GM21381 (cell line): ENCODE data around the gene NUDT16.
A peak's percentile ranks its signal among the peaks of the same experiment; 100 is the strongest.

Experiments
- ATAC-seq: cut with Tn5 transposase; IDR thresholded peaks from one replicate; pipeline ENCODE4 v1.9.1; 2021; ENCODE audit warnings: mild to moderate bottlenecking, moderate library complexity; ENCODE audit not compliant: unreplicated experiment

The NUDT16 gene

GRCh38 chr3:131380821-131381444 lies 641 bp upstream of the NUDT16 start:
- ATAC-seq = peak; percentile 16

DNA sequence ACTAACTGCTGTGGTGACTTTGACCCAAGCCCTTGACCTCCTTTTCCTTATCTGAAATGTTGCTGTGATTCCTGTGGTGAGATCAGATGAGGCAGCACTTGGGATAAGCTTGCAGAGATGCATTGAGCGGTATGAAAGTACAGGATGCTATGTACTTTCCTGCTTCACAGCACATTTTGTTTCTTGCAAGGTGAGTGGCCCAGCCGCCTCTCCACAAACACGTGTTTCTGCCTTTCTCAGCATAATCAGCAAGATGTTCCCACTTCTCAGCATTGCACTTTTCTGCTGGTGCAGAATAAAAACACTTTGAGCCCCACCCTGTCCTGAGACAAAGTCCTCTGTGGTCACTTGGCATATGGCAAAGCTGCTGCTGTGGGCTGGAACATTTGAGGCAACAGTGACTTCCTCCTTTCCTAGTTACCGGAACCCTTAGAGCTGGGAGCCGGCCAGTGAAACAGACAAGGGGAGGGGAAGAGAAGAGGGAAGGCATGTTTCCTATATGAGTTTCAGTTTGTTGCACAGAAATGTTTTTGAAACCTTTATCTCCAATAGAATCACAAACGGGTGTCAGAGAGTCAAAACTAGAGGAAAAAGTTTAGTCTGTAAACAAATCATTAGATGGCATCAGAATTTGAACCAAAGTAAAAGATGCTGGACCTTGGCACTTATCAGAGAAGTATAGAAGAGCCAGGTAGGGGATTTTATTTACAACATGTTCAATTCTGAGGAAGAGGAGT lies 5.0 kb downstream of the NUDT16 start:
- no peak for ATAC-seq

DNA sequence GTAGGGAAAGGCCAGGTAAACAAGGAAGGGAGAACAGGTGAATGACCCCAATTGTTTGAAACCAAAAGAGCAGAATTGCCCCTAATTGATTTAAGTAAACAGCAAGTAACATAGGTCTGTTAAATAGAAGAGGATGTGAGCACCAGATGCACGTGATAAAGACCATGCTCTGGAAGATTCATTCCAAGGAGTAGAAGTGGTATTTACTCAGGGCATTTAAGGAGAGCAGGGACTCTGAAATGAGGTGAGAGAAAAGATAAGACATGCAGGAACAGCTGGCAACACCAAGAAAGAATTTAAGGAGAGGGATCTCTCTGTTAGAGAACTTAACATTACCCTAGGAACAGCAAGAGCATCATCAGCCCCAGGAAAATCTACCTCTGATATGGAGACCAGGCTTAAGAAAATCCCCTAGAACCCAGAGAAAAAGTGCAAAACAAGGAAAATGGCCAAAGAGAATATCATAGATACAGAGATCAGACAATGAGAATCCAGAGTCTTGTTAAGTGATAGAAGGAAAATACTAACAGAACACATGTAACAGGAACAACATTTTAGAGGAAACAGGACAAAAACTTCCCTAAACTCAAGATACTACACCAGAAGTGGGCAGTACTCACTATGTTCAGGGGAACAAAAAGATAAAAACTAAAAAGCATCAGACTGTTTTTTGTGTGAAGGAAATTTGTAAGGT lies 6.4 kb downstream of the NUDT16 start:
- ATAC-seq = no peak

DNA sequence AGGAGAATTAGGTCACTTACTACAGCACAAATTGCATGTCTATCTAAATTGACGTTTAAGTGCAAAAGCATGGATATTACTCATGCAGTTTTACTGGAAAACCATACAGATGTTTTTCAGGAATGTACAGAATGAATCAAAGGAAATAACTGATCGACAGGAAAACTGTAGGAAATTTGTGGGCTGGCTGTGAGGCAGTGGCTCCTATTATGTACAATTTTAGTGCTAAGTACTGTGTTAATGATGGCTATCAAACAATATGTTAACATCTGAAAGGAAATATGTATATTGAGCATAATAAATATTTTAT lies 6.9 kb downstream of the NUDT16 start:
- no peak for ATAC-seq

DNA sequence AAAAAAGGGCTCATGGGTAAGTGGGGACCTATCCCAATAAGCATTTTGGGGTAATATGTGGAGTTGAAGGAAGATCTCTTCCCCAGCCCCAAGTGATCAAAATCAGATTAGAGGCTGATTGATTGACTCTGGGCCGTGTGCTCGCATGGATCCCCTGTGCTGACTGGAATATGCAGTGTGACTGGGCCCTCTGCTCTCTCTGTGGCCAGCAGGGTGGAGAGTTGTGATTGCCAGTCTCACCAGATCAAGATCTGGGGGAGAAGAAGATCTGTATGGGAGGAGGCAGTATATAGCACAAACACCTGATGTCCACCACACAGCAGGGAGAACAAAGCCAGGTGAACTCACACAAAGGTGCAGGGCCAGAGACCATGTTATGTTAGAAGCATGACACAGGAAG lies 8.8 kb downstream of the NUDT16 start:
- ATAC-seq = no peak

DNA sequence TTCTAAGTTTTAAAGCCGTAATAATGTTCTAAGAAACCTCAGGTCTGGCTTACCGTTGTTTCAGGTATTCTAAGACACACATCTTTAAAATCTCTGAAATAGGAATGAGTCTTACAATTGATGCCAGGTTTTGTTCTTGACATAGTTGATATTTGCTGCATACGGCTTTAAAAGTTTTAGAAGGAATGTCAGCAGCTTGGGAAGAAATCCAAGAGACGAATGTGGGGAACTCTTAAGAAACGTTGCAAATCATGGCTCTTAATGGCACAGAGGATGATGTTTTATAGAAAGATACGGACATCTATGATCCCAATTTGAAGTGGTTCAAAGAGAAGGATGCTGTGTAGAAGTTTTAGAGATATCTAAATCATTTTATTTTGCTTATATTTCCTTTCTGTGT lies 11.5 kb downstream of the NUDT16 start:
- no peak for ATAC-seq

DNA sequence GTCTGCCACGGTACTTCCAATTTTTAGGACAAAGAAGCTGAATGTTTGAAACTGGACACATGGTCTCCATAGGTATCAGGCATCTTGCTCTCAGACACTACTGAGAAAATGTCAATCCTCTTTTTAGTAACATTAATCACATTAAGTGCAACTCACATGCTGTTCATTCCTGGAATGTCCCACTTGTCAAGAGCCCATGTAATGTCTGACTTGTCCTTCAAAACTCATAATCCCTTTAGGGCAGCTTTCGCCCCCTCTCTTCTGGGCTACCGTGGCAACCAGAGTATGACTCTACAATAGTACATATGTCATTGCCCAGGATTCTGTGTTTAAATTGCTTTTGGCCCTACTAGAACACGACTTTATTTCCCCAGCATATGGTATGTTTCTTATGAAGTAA lies 12.3 kb downstream of the NUDT16 start:
- no peak for ATAC-seq

GRCh38 chr3:131394400-131394799 lies 12.8 kb downstream of the NUDT16 start:
- ATAC-seq = no peak

GRCh38 chr3:131396170-131396569 lies 14.6 kb downstream of the NUDT16 start:
- ATAC-seq = no peak

DNA sequence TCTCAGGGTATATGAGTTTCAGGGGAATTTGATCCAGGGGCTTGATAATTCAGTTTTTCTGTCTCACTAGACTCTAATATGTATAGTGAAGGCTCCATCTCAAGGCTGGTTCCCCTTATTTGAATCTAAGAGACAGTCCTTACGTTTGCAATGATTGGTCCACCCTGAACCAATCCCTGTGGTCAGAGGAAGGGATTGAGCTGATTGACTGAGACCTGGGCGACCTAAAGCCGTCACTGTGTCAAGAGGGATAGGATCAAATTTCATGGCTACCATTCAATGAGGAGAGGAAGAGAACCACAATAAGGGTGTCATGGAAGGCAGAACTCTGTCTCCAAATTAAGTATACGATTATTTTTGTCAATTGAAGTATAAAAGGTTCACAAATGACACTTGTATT lies 16.3 kb downstream of the NUDT16 start:
- ATAC-seq = no peak

DNA sequence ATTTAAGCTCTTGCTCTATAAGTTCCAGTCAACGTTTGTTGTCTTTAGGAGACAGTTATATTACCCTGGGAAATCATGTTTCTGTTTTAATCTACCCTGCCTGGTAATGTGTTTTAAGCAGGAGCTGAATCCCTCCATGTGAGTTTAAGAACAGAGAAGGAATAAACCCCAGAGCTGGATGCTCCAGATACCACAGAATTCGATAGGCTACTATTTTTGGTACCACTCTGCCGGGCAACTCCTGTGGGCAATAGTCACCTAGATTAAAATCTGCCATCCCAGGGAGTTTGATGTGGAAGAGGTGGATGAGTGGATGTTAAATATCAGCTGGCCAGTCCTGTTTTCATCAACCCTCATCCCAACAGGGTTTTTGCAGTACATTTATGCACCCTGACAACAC lies 20.4 kb downstream of the NUDT16 start:
- ATAC-seq = no peak

- ATAC-seq = no peak
These were observed 20.9 kb downstream of the NUDT16 start for GRCh38 chr3:131402391-131403039.

DNA sequence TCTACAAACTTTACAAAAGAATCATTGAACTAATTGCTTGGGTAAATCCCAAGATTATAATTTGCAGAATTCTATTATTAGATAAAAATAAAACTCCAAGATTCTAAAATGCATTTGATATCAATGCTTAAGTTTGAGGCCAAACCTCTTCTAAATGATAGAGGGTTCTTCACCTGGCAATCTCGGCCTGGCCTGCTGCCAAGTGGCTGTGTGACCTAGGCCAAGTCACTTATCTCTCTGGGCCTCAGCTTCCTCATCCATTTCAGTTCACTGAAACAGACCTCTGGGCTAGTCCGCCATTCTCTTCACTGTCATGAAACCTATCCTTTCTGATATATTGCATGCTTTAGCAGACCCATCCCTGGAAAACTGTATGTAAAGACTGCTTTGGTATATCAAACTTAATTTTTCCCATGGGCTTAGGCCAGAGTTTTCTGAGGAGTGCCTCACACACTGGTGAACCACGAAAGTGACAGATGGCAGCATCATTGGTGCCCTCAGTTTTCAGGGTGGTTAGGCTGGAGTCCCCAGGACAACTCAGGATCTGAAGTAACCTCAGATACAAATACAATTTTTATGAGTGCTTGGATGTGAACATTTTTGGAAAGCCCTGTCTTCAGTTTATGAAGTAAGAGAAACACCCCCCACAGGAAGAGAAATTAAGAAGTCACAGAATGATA lies 21.8 kb downstream of the NUDT16 start:
- ATAC-seq = no peak

DNA sequence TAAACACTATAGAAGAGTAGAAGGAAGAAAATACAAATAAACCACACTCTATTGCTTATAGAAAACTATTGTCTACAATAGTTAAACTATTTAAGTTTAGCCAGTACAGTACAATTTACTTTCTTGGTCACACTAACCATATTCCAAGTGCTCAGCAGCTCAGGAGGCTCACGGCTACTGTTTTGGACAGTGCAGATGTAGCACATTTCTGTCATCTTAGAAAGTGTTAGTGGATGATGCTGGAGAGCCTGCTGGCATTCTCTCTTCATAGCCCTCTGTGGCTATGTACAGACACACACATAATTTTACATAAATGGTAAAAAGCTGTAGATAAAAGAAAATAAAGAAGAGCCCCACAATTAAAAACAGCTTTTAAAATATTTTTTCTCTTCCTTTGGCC lies 23.8 kb downstream of the NUDT16 start:
- ATAC-seq = no peak

- ATAC-seq = no peak
These were observed 24.7 kb downstream of the NUDT16 start for GRCh38 chr3:131406274-131406673.

GRCh38 chr3:131417751-131418150 lies 36.2 kb downstream of the NUDT16 start:
- no peak for ATAC-seq

DNA sequence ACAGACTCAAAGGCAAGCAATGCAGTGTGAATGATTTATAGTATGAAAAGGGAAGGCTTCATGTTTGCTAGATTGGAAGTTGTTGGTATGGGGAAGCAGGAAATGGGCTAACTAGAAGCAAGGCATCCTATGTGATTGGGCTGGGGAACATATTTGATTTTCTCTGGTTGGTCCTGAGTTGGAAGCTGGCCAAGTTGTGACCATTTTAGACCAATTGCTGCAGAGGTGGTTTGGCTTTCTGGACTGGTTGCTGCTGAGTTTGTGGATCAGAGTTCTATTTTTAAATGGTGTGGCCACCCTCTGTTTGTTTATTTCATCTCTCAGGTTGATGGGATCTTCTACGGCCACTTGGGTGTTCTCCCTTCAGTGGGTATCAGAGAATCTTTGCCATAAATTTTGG lies 39.7 kb downstream of the NUDT16 start:
- no peak for ATAC-seq

DNA sequence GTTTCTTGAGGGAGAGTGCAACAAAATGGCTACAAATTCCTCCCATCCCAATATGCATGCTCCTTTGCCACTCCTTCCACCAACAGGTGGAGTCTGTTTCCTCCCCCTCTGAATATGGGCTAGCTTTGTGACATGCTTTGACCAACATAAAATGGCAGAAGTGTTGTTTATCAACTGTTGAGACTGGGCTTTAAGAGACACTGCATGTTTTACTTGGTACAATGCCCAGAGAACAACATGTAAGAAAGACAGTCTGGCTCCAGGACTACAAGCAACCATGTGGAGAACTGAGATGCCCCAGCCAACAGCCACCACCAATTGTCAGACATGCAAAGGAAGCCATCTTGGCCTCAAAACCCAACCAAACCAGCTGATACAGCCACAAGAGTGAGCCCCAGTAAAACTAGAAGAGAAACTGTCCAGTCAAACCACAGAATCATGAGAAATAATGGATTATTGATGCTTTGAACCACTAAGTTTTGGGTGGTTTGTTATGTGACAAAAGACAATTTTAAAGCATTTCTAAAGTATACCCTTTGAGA lies 40.5 kb downstream of the NUDT16 start:
- no peak for ATAC-seq

- no peak for ATAC-seq
These were observed 45.7 kb downstream of the NUDT16 start for GRCh38 chr3:131427226-131427625.

GRCh38 chr3:131431754-131432153 lies 50.2 kb downstream of the NUDT16 start:
- no peak for ATAC-seq

DNA sequence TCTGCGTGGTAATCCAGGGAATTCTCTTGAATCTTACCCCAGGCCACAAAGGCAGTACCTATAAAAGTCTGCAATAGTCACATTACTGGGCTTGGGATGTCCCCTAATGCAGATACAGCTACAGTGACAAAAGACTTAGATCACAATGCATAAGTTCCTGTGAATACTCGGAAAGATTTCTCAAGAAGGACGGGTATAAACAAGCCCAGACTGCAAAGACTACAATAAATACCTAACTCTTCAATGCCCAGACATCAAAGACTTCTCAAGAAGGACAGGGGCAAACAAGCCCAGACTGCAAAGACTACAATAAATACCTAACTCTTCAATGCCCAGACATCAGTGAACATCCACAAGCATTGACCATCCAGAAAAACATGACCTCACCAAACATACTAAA lies 50.9 kb downstream of the NUDT16 start:
- ATAC-seq = no peak
